Keratinocyte (primary cell): Measurements from ENCODE around the gene LCP2. TPM values are rescaled to one million over a fixed set of nuclear protein-coding genes. Genes with fewer than 3 reads are reported as not detected.

Experiments used
- DNase-seq: peaks from one replicate; pipeline ENCODE4 v3.0.0-alpha.2; 2011; ENCODE audit warnings: low read depth, missing footprints, low spot score
- FAIRE-seq: peaks from 2 replicates; lab custom pipeline; 2011; peaks lifted over from hg19 to GRCh38; lab: Jason Lieb, UNC
- H2AFZ ChIP-seq: 2 replicates; pipeline ENCODE4 v1.6.0; 2012; ENCODE audit warnings: low read length, control low read depth, inconsistent platforms; ENCODE audit not compliant: control insufficient read depth
- H3K27ac ChIP-seq: 2 replicates; pipeline ENCODE4 v1.5.1; 2011; ENCODE audit warnings: low read length; ENCODE audit not compliant: control insufficient read depth, insufficient read depth
- H3K27me3 ChIP-seq: 3 replicates; pipeline ENCODE4 v1.6.0; 2011; ENCODE audit warnings: low read length; ENCODE audit not compliant: control insufficient read depth, insufficient read depth; ENCODE audit errors: extremely low read depth
- H3K36me3 ChIP-seq, 2 experiments: 2 replicates in 1 of 2; 3 replicates in 1 of 2; pipeline ENCODE4 v1.5.1; 2011; ENCODE audit warnings: low read length in 2 of 2, mild to moderate bottlenecking in 1 of 2; ENCODE audit not compliant: control insufficient read depth in 2 of 2, insufficient read depth in 2 of 2; ENCODE audit errors: extremely low read depth in 1 of 2
- H3K4me1 ChIP-seq: 3 replicates; pipeline ENCODE4 v1.5.1; 2011; ENCODE audit warnings: low read length; ENCODE audit not compliant: control insufficient read depth, insufficient read depth; ENCODE audit errors: extremely low read depth
- H3K4me2 ChIP-seq: 3 replicates; pipeline ENCODE4 v1.6.0; 2011; ENCODE audit warnings: low read depth, low read length; ENCODE audit not compliant: control insufficient read depth, insufficient read depth; ENCODE audit errors: extremely low read depth
- H3K4me3 ChIP-seq, 3 experiments: fragments of 200-600 bp in 1 of 3; sonication (generic) in 1 of 3; 2 replicates in 2 of 3; 3 replicates in 1 of 3; pipeline ENCODE4 v1.5.1; 2011 to 2016; ENCODE audit warnings: low read length in 3 of 3, mild to moderate bottlenecking in 3 of 3, control low read depth in 2 of 3, inconsistent platforms in 1 of 3, low read depth in 1 of 3, mixed read lengths in 1 of 3, mixed run types in 1 of 3, moderate library complexity in 1 of 3; ENCODE audit not compliant: control insufficient read depth in 2 of 3, insufficient read depth in 2 of 3; ENCODE audit errors: extremely low read depth in 1 of 3
- H3K79me2 ChIP-seq: 2 replicates; pipeline ENCODE4 v1.6.0; 2012; ENCODE audit warnings: low read length; ENCODE audit not compliant: control insufficient read depth, insufficient read depth
- H3K9ac ChIP-seq: 3 replicates; pipeline ENCODE4 v1.6.0; 2011; ENCODE audit warnings: low read length; ENCODE audit not compliant: control insufficient read depth, insufficient read depth; ENCODE audit errors: extremely low read depth
- H3K9me1 ChIP-seq: 3 replicates; pipeline ENCODE4 v1.6.0; 2011; ENCODE audit warnings: low read length; ENCODE audit not compliant: control insufficient read depth, insufficient read depth; ENCODE audit errors: extremely low read depth
- H3K9me3 ChIP-seq: 2 replicates; pipeline ENCODE4 v1.5.1; 2012; ENCODE audit warnings: low read depth, low read length; ENCODE audit not compliant: control insufficient read depth
- H4K20me1 ChIP-seq: 3 replicates; pipeline ENCODE4 v1.6.0; 2011; ENCODE audit warnings: low read length; ENCODE audit not compliant: control insufficient read depth, insufficient read depth; ENCODE audit errors: extremely low read depth
- EZH2 ChIP-seq: IDR thresholded peaks from one replicate; pipeline ENCODE4 v1.6.1; 2012; ENCODE audit warnings: inconsistent platforms, mild to moderate bottlenecking, low read length, moderate library complexity
- dilution Hi-C: fragments of 300-500 bp; cut with MboI; formaldehyde crosslinking; loops from one replicate; pipeline ENCODE4 v1.7.0; 2020; ENCODE audit warnings: low sequenced_read_pairs; ENCODE audit not compliant: extremely low pct_ligation_motif_present
- polyA plus RNA-seq, 5 experiments: library from polyadenylated mRNA; depleted of rRNA in 3 of 5; stranded (reverse) in 3 of 5; stranded (forward) in 1 of 5; unstranded in 1 of 5; fragments of >200 nt; gene quantifications; 1 replicate in 1 of 5; 2 replicates in 3 of 5; 3 replicates in 1 of 5; pipeline versions ENCODE4 v1.2.1 to v1.2.3, GENCODE V29; 2011 to 2012; ENCODE audit warnings: missing spikeins in 2 of 5, low read depth in 1 of 5, low replicate concordance in 1 of 5
- TF ChIP-seq, protein P1 (sequence below), 3 experiments: IDR thresholded peaks in 1 of 3; conservative IDR thresholded peaks in 1 of 3; optimal IDR thresholded peaks in 1 of 3; 2 replicates in 2 of 3; 3 replicates in 1 of 3; pipeline versions ENCODE3 to v1.5.1; 2011; ENCODE audit warnings: low read length in 3 of 3, mild to moderate bottlenecking in 3 of 3, moderate library complexity in 2 of 3, control low read depth in 1 of 3, inconsistent platforms in 1 of 3; ENCODE audit not compliant: insufficient read depth in 2 of 3; ENCODE audit errors: extremely low read depth in 1 of 3

The LCP2 gene
- polyA plus RNA-seq, 1 donor (not counting 4 experiments of a cell fraction or from before 2014, with no cell fraction given) = not detected

- no peak for TF ChIP-seq EZH2
- TF ChIP-seq, protein P1, sequence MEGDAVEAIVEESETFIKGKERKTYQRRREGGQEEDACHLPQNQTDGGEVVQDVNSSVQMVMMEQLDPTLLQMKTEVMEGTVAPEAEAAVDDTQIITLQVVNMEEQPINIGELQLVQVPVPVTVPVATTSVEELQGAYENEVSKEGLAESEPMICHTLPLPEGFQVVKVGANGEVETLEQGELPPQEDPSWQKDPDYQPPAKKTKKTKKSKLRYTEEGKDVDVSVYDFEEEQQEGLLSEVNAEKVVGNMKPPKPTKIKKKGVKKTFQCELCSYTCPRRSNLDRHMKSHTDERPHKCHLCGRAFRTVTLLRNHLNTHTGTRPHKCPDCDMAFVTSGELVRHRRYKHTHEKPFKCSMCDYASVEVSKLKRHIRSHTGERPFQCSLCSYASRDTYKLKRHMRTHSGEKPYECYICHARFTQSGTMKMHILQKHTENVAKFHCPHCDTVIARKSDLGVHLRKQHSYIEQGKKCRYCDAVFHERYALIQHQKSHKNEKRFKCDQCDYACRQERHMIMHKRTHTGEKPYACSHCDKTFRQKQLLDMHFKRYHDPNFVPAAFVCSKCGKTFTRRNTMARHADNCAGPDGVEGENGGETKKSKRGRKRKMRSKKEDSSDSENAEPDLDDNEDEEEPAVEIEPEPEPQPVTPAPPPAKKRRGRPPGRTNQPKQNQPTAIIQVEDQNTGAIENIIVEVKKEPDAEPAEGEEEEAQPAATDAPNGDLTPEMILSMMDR (optimal IDR thresholded peaks at IDR 0.05 in 1 of 3, IDR thresholded peaks at IDR 0.05 in 1 of 3, conservative IDR thresholded peaks at IDR 0.05 in 1 of 3; ENCODE audit: extremely low read depth in 1 of 3, insufficient read depth in 2 of 3, low read length in 3 of 3) = no peak
- Histone ChIP-seq H3K27me3 (no peaks in the 10 kb centered on the region), H4K20me1 (no peaks in the 10 kb centered on the region), H3K9ac (no peak overlapping the region), H3K4me3 (no peak overlapping the region), H3K79me2 (no peaks in the 10 kb centered on the region), H3K9me1 (no peaks in the 10 kb centered on the region), H3K27ac (no peak overlapping the region), H3K4me1 (no peaks in the 10 kb centered on the region), H3K4me2 (no peak overlapping the region), H3K36me3 (no peaks in the 10 kb centered on the region), H2AFZ (no peak overlapping the region), H3K9me3 (no peaks in the 10 kb centered on the region)
- DNase-seq = no peak
- dilution Hi-C loops = no loop called here
- no peak for FAIRE-seq
Measured at GRCh38 chr5:170313344-170313743, 15.8 kb upstream of the LCP2 start.

DNA sequence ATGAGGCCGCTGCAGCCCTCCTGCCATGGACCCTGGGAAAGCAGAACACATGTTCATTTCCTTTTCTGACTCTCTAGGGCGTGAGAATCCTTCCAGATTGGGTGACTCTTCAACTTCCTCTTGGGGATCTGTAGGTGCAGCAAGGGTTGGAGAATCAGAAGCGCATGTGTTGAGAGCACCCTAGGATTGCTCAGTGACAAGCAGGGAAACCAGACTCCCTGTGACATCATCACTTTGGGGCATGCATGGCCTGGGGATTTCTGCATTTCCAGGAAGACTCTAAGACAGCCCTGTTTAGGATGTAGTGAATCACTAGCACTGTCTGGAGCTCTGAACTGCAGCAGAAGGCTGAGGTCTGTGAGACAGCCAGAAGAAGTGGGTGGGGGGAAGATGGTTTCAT is 15.1 kb upstream of the LCP2 start:
- Histone ChIP-seq H3K27ac (no peak overlapping the region), H3K27me3 (no peaks in the 10 kb centered on the region), H4K20me1 (no peaks in the 10 kb centered on the region), H3K9me1 (no peaks in the 10 kb centered on the region), H3K9me3 (no peaks in the 10 kb centered on the region), H3K4me3 (no peak overlapping the region), H3K4me2 (no peak overlapping the region), H3K9ac (no peak overlapping the region), H3K36me3 (no peaks in the 10 kb centered on the region), H3K79me2 (no peaks in the 10 kb centered on the region), H3K4me1 (no peaks in the 10 kb centered on the region), H2AFZ (no peak overlapping the region)
- FAIRE-seq (no peak), DNase-seq (no peak)
- TF ChIP-seq, protein P1 (optimal IDR thresholded peaks at IDR 0.05 in 1 of 3, IDR thresholded peaks at IDR 0.05 in 1 of 3, conservative IDR thresholded peaks at IDR 0.05 in 1 of 3; ENCODE audit: extremely low read depth in 1 of 3, insufficient read depth in 2 of 3, low read length in 3 of 3) = no peak
- no peak for TF ChIP-seq EZH2
- dilution Hi-C loops = no loop called here
